GM18870 (cell line): ENCODE measurements around the gene NF2.
"Not testable (repeated sequence)": the region's sequence is repeated elsewhere in the genome, so short reads cannot be mapped to it uniquely, and the experiment has no call there.

Source experiments
- ATAC-seq: cut with Tn5 transposase; IDR thresholded peaks from one replicate; pipeline ENCODE4 v1.9.1; 2021; ENCODE audit warnings: moderate library complexity; ENCODE audit not compliant: unreplicated experiment

Gene NF2

DNA sequence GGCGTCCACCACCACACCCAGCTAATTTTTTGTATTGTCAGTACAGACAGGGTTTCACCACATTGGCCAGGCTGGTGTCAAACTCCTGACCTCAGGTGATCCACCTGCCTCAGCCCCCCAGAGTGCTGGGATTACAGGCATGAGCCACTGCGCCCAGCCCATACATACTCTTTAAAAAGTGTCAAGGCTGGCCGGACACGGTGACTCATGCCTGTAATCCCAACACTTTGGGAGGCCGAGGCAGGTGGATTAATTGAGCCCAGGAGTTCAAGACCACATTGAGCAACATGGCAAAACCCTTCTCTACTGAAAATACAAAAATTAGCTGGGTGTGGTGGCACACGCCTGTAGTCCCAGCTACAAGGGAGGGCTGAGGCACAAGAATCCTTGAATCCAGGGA is 9.0 kb upstream of the NF2 start:
- ATAC-seq: not testable (repeated sequence)

DNA sequence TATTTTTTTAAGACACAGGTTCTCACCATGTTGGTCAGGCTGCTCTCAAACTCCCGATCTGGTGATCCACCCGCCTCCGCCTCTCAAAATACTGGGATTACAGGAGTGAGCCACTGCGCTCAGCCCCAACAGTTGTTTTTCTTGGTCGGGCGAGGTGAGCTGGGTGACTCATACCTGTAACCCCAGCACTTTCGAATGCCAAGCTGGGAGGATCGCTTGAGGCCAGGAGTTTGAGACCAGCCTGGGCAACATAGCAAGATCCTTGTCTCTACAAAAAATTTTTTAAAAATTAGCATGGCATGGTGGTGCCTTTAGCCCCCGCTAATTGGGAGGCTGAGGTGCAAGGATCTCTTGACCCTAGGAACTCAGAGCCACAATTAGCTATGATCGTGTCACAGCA is 7.0 kb upstream of the NF2 start:
- no peak for ATAC-seq

DNA sequence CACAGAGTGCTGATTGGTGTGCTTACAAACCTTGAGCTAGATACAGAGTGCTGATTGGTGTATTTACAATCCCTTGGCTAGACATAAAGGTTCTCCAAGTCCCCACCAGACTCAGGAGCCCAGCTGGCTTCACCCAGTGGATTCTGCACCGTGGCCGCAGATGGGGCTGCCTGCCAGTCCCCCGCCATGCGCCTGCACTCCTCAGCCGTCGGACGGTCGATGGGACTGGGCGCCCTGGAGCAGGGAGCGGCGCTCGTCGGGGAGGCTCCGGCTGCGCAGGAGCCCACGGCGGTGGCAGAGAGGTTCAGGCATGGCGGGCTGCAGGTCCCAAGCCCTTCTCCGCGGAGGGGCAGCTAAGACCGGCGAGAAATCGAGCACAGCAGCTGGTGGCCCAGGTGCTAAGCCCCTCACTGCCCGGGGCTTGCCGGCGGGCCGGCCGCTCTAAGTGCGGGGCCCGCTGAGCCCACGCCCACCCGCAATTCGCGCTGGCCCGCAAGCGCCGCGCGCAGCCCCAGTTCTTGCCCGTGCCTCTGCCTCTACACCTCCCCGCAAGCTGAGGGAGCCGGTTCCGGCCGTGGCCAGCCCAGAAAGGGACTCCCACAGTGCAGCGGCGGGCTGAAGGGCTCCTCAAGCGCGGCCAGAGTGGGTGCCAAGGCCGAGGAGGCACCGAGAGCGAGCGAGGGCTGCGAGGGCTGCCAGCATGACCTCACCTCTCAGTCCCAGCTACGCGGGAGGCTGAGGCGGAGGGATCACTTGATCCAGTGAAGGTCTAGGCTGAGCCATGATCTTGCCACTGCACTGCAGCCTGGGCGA is 5.4 kb upstream of the NF2 start:
- ATAC-seq: not testable (repeated sequence)

DNA sequence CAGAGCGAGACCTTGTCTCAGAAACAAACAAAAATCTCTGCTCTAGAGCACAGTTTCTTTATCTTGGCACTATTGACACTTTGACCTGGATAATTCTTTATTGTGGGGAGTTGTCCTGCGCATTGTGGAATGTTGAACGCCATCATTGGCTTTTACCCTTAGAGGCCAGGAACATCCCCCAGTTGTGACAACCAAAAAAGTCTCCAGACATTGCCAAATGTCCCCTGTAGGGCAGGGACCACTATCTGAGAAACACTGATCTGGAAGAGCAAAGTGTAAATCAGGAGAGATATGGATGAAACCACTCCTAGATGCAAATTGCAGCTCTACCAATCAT is 4.8 kb upstream of the NF2 start:
- no peak for ATAC-seq

- no peak for ATAC-seq
Measured at GRCh38 chr22:29604076-29604360, 585 bp downstream of the NF2 start.

DNA sequence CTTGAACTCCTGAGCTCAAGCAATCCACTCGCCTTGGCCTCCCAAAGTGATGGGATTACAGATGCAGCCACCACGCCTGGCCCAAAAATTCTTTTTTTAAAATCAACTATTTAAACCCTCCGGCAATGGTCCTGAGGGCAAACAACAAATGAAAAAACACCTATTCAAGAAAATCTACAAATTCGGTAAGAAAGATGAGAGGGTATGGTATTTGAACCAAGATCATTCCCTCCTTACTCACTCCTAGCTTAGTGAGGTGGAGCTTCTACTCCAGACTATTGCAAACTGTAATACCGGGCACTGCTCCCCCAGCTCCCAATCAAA is 2.1 kb downstream of the NF2 start:
- no peak for ATAC-seq

- ATAC-seq: no peak
Measured at GRCh38 chr22:29606320-29606719, 2.9 kb downstream of the NF2 start.

DNA sequence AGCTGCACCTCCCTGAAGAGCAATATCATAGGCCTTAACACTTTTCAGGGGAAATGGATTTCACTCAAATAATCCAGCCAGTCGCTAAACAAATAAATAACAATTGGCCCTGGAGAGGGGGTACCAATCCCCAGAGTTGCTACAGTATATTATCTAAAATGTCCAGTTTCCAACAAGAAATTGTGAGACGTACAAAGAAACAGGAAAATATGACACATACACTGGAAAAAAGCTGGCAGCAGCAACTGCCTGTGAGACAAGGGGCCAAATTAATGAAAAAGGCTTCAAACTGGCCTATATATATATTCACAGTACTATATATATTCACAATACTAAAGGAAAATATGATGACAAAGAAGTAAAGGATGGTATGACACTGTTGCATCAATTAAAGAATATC is 4.0 kb downstream of the NF2 start:
- no peak for ATAC-seq

- ATAC-seq: no peak
Measured at GRCh38 chr22:29609139-29609538, 5.7 kb downstream of the NF2 start.

DNA sequence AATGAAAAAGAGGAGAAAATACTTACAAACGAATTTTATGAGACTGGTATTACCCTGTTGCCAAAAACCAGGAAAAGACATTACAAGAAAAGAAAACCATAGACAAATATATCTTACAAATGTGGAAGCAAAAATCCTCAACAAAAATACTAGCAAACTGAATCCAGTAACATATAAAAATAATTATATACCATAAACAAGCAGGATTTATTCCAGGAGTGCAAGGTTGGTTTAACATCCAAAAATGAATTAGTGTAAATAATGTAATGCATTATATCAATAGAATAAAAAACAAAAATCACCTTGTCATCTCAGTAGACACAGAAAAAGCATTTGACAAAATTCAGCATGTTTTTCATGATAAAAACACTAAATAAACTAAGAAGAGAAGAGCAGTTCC is 7.3 kb downstream of the NF2 start:
- ATAC-seq: no peak

- no peak for ATAC-seq
Measured at GRCh38 chr22:29615705-29616327, 12.4 kb downstream of the NF2 start.

DNA sequence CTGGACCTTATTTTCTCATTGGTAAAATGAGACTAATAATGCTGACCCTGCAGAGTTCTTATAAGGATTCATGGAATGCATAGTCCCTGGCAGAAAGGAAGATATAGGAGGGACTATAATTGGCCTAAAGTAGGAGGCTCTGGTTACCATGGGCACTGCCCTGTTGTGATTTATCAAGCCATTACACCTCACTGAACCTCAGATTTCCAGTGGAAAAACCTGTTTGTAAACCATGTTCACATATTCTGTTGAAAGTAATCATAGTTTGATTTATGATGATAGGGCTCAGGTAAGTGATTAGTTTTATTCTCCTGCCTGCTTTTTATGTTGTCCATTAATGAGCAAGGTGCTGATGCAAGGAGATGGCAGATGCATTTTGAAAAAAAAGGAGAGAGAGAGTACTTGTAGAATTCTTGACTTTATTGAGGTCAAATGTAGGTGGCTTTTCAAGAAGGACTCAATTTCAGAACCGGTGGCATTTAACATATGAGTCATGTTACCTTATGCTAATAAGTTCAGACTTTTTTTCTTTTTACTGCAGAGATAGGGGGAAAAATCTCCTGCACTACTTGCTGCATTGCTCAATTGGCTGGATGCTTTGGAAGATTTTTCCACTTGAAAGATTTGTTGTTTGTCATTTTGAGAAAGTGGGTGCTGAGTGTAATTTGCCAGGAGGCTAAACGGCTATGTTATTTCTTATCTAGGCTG is 14.6 kb downstream of the NF2 start:
- no peak for ATAC-seq

DNA sequence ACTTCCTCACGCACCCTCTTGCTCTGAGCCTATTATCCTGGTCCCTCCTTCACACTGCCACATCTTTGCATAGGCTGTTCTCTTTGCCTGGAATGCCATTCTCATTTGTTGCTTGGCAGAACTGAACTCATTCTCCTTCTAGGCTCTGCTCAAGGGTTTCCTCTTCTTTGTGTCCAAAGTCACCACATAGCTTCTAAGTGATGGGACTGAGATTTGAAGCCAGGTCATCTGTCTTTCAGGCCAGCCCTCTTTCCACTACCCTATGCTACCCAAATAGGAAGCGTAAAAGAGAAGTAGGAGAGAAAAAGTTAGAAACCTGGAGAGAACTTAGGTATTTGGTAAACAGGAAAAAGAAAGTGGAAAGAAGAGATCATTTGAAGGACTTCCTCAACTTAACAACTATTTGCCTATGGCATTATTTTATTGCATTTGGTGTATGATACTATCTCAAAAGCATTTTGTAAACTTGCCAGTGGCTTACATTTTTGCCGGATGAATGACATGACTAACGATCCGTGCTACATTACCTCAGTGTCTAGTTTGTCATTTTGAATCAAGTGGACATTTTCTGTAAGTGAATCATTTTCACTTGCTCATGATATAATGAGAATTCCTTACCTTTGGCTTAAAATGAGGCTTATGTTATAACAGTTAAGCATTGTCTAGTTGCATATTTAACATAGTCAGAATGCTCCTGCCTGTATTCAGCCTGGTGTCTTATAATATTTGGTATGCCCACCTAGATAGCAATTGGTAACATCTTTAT is 18.5 kb downstream of the NF2 start:
- no peak for ATAC-seq

DNA sequence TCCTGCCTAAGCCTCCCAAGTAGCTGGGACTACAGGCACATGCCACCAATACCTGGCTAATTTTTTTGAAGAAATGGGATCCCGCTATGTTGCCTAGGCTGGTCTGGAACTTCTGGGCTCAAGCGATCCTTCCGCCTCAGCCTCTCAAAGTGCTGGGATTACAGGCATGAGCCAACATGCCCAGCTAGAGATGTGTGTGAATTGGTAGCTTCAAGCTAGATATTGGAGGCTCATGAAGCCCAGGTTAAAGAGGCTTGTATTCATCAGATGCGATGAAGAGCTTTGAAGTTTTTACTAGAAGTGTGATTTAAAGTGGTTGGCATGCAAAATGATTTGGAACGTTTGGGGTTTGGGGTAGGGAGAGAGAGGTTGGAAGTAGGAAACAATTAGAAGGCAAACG is 19.6 kb downstream of the NF2 start:
- no peak for ATAC-seq

DNA sequence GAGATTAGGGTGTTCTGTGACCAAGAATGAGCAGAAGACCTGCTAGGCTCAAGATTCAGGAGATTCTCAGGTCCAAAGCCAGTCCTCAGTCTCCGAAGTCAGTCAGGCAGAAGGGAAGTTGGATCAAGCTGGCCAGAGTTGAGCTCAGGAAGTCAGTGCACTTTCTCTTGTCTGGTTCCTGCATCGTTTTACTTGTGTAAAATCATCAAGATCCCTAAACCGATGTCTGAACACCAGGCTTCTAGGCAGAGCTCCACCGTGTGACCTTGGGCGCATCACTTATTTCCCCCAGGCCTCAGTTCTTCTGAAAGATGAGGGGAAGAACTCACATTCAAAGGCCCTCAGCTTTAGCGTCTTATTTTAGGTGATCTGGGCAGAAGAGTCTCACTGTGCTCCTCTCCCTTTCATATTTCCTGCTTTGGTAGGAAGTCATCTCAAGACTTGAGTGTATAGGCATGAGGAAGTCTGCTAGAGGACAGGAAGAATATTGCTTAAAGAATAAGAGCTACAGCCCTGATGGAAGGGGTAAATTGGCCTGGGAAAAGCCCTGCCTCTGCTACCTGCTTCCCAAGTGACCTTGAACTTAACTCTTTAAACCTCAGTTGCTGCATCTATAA is 20.2 kb downstream of the NF2 start:
- ATAC-seq: no peak

DNA sequence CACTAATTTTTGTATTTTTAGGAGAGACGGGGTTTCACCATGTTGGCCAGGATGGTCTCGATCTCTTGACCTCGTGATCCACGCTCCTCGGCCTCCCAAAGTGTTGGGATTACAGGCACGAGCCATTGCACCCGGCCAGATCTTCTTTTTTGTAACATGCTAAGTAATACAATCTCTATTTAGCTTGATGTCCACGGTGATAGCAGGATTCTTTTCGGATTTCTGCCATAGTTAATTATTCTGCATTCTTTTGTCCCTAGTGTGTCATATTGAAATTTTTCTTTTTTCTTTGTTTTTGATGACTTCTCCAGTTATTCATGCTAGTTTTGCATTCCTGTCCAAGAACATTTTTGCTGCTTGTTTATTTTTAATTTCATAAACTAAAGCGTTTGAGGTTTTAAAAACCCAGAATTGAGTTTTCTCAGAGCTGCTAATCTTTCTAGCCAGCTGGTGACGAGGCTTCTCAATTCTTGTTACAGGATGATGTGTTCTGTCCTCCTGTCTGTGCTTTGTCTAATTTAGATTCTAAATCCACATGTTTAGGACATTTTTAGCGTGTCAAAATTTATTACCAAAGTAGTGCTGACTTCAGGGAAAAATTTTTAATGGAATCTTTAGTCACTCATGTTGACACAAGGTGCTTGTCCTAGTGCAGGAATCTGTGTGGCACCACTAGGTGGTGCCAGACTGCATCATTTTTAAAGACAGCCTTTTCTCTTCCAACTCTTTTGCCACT is 21.8 kb downstream of the NF2 start:
- no peak for ATAC-seq

- no peak for ATAC-seq
Measured at GRCh38 chr22:29626497-29627195, 23.2 kb downstream of the NF2 start.

DNA sequence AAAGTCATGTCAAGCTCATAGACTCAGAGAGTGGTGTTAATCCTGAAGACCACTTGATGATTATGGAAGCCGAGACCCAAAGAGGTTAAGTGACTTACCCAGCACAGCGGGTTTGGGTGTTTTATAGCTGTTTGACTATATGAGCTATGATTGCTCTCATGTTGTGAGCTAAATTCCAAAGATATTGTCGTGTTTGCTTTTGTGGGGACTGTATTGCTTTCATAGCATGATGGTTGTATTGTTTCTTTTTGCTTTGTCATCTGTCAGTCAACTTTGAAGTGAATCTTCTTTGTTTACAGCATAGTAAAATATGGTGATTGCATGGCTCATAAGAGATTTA is 23.7 kb downstream of the NF2 start:
- ATAC-seq: no peak

DNA sequence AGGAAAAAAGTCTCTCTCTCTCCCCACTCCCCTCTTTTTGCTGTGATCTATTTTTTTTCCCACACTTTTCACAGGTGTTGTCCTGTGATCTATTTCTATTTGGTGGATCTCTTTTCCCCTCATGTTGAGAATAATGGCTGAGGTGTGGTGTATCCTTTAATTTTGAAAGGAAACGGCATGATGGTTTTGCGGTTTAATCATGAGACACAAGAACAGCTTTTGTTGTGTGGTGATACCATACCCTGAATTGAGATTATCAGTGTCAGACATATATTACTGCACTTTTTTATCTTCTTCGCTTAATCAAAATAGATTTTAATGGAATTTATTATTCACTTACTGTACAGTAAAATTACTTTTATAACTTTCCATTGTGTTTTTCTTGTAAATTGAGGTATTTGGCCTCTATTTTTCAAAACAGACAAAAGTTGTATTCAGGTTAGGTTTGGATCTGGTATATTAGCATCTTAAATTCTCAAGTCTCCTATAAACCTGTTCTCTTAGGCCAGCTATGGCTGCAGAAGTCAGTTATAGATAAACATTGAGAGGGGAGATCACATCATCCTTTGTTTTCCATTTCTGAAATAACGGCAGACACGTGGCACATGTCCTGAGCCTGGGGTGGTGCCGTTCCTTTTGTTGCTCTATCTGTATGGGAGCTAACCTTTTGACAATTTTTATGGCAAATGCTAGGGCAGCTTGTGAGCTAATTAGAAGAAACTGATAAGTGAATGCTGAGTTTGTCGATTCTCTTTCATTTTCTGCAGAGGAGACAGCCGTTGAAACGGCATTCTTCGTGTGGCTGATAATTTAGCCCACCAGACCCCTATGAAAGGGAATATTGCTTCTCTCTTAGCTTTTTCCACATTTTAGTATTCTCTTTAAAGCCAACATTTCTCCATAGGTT is 25.8 kb downstream of the NF2 start:
- ATAC-seq: no peak
